Activated naive CD4-positive, alpha-beta T cell treated with anti-CD3 and anti-CD28 coated beads for 36 hours (primary cell): ENCODE measurements around the gene FBXW12. TPM values are rescaled to one million over a fixed set of nuclear protein-coding genes. Genes with fewer than 3 reads are reported as not detected.
"Not testable (repeated sequence)": the region's sequence is repeated elsewhere in the genome, so short reads cannot be mapped to it uniquely, and the experiment has no call there.

Source experiments
- CTCF ChIA-PET: fragments of 350-600 bp; sonication (Branson Sonifier 250); formaldehyde crosslinking; loops from one replicate; lab custom pipeline; 2021; ENCODE audit warnings: antibody characterized with exemption; lab: Charles Lee
- DNase-seq: peaks from one replicate; pipeline ENCODE4 v3.0.0-alpha.2; 2020
- H3K27ac Mint-ChIP-seq: one replicate; pipeline ENCODE4 v1.8.0; 2021; ENCODE audit warnings: mild to moderate bottlenecking, mixed read lengths
- H3K27me3 Mint-ChIP-seq: one replicate; pipeline ENCODE4 v1.8.0; 2021; ENCODE audit warnings: low read depth, mixed read lengths
- H3K36me3 Mint-ChIP-seq: one replicate; pipeline ENCODE4 v1.8.0; 2021; ENCODE audit warnings: low read depth, mixed read lengths
- H3K4me1 Mint-ChIP-seq: one replicate; pipeline ENCODE4 v1.8.0; 2021; ENCODE audit warnings: low read depth, mixed read lengths
- H3K4me3 Mint-ChIP-seq: one replicate; pipeline ENCODE4 v1.8.0; 2021; ENCODE audit warnings: mild to moderate bottlenecking, moderate library complexity, mixed read lengths
- H3K9me3 Mint-ChIP-seq: one replicate; pipeline ENCODE4 v1.8.0; 2021; ENCODE audit warnings: mixed read lengths
- intact Hi-C: fragments of 100-400 bp; cut with micrococcal nuclease; formaldehyde crosslinking; loops from one replicate; pipeline ENCODE4 v1.15.1; 2023
- total RNA-seq, 2 experiments: library from RNA; stranded (reverse); gene quantifications; one replicate each; pipeline ENCODE4 v1.2.3, GENCODE V29; 2021

Gene FBXW12, protein sequence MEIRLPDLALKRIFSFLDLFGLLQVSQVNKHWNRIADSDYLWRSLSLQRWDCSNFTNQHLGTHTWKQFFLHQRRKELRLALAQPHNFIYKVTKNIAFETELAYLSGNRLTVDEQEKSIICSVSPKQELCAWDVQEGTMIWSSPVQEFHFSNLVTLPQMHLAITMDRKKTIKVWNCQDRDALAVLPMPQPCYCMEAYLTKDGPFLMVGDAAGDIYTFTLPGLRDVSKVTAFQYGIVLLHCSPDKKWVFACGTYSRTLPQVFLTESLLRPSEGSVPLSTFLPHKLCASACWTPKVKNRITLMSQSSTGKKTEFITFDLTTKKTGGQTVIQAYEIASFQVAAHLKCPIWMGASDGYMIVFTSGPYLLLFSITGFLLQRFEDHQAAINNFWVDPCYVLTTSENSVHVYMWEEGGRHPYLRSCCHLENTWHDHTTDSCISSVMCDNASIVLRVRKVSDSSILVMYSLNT
- total RNA-seq: not detected

DNA sequence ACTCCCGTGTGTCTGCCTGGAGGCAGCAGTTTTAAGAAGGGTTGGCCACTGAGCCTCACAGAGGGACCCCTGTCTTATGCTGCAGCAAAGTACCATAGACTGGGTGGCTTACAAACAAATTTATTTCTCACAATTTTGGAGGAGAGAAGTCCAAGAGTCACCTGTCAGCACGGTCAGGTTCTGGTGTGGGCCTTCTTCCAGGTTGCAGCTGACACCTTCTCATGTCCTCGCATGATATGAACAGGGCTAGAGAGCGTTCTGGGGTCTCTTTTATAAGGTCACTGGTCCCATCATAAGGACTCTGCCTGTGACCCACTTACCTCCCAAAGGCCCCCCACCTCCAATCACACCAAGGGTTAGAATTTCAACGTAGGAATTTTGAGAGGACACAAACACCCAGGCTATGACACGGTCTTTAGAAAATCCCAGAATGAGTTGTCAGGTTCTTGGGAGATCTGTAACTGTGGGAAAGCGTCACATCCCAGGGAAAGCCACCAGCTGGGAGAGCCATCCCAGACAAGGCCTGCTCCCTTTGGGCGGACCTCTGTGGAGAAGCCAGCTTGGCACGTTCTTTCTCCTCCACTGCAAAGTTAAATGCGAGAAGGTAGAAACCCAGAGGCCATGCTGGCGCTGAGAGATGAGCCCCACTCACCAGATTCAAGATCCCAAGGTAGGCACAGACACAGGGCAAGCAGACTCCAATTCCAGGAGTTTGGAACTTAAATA, at the start of gene FBXW12:
FBXW12 (plus strand) TSS at position 569 of the 726 bp plus-strand sequence. CDS start 549 bp downstream, outside the sequence.
- DNase-seq: no peak
- Mint-ChIP-seq H3K27me3 (no peaks in the 10 kb centered on the region), H3K36me3 (no peaks in the 10 kb centered on the region), H3K9me3 (no peaks in the 10 kb centered on the region), H3K27ac (no peak within 1 kb of the TSS), H3K4me1 (no peaks in the 10 kb centered on the region), H3K4me3 (no peak within 1 kb of the TSS)
- CTCF ChIA-PET: interaction anchor here (1.0 kb wide), 1 partner anchor 29 kb away, joined by 4 read pairs; no protein-coding TSS in a partner anchor
- intact Hi-C loops: no loop called here

DNA sequence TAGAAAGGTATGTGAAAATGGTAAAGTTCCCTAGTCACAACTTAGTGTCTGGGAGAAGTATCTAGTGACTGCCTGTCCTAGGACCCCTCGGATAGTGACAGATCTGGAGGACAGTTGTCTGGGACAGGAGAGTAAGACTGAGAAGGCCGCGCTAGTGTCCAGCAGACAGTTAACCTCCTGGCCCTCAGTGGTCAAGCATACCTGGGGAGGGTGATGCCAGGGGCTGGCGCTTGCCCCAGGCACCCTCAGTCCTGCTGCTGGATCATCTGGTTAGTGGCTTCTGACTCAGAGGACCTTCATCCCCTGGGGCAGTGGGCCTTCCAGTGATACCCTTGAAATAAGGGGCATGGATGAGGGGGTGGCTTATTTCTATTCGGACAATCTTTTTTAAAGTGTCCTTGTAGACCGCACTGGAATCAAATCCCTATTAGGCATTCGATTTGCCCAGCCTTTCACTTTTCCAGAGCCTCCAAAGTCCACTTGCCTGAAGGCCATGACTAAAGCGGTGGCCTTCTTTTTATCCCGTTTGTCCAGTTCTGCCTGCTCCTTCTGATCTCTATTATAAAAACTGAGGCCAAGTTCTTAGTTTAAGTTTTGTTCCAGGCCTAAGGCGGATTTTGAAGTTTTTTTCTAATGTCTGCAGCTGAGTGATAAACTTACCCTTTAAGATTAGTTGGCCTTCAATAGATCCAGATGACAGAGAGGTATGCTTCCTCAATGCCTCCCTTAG, 40.1 kb upstream of the FBXW12 start:
- H3K27ac Mint-ChIP-seq, DNase-seq, H3K4me1 Mint-ChIP-seq, H3K27me3 Mint-ChIP-seq, CTCF ChIA-PET, H3K9me3 Mint-ChIP-seq, H3K4me3 Mint-ChIP-seq, intact Hi-C loops, H3K36me3 Mint-ChIP-seq: not testable (repeated sequence)

GRCh38 chr3:48333346-48334245, 38.4 kb upstream of the FBXW12 start, which contains the start of gene SPINK8:
Gene SPINK8, minus strand, starts transcription at chr3:48333661. Its CDS starts 5,320 bp downstream, at chr3:48328341.
- H3K4me3 Mint-ChIP-seq, H3K4me1 Mint-ChIP-seq, CTCF ChIA-PET, DNase-seq, H3K27ac Mint-ChIP-seq, intact Hi-C loops, H3K36me3 Mint-ChIP-seq, H3K27me3 Mint-ChIP-seq, H3K9me3 Mint-ChIP-seq: not testable (repeated sequence)

DNA sequence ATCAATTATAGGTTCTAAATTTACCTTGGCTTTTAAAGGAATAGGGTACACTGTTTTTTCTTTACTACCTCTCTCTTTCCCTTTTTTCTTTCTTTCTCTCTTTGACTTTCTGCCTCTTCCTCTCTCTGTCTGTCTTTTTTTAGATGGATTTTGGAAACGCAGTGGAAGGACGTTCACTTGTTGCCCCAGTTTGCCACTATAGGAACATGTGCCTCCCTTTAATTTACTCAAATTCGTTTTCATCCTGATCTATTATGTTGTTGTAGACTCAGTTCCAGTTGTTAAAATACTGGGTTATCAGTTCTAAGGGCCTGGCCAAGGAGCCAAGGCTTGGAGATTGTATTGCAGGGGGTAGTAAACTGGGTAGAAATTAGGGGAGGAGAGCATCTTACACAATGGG, 37.4 kb upstream of the FBXW12 start:
- Mint-ChIP-seq H3K9me3 (no peaks in the 10 kb centered on the region), H3K4me1 (no peaks in the 10 kb centered on the region), H3K4me3 (no peak overlapping the region), H3K27ac (no peak overlapping the region), H3K27me3 (peaks cover 6% of the 10 kb centered on the region), H3K36me3 (no peaks in the 10 kb centered on the region)
- DNase-seq: no peak
- CTCF ChIA-PET: interaction anchor here (0.6 kb wide), 1 partner anchor 9 kb away, joined by 3 read pairs; no protein-coding TSS in a partner anchor
- intact Hi-C loops: no loop called here

DNA sequence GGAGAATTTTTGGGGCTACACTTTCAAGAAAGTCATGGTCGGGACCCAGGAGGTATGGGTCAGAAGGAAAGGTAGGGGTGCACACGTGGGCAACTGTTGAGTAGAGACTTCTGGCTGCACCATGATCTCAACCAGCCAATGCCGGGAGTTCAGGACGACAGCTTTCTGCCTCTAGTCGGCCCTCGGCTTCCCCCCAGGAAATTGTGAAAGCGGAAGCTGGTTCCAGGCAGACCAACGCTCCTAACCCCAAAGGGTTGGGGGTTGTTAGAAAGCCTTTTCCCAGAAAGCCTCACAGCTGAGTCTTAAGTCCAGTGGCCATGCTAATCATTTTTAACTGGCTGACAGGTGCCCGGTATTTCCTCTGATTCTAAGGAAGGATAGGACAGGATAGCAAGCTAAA, 36.7 kb upstream of the FBXW12 start:
- DNase-seq, H3K4me3 Mint-ChIP-seq, H3K9me3 Mint-ChIP-seq, H3K4me1 Mint-ChIP-seq, H3K27ac Mint-ChIP-seq, intact Hi-C loops, H3K36me3 Mint-ChIP-seq, H3K27me3 Mint-ChIP-seq: not testable (repeated sequence)
- CTCF ChIA-PET: interaction anchor here (0.6 to 1.0 kb wide), 3 partner anchors 10 to 117 kb away, joined by 3 read pairs; no protein-coding TSS in a partner anchor

- H3K4me1 Mint-ChIP-seq, H3K4me3 Mint-ChIP-seq, intact Hi-C loops, H3K36me3 Mint-ChIP-seq, H3K27ac Mint-ChIP-seq, CTCF ChIA-PET, DNase-seq, H3K9me3 Mint-ChIP-seq, H3K27me3 Mint-ChIP-seq: not testable (repeated sequence)
Measured at GRCh38 chr3:48337536-48337935, 34.5 kb upstream of the FBXW12 start.

GRCh38 chr3:48338635-48339034, 33.4 kb upstream of the FBXW12 start:
- H3K9me3 Mint-ChIP-seq: no peaks in the 10 kb centered on the region
- H3K4me3 Mint-ChIP-seq: no peak overlapping the region
- intact Hi-C loops: no loop called here
- peaks cover 6% of the 10 kb centered on the region for H3K27me3 Mint-ChIP-seq
- H3K27ac Mint-ChIP-seq: no peak overlapping the region
- no peaks in the 10 kb centered on the region for H3K4me1 Mint-ChIP-seq
- CTCF ChIA-PET: no interaction called here
- no peak for DNase-seq
- H3K36me3 Mint-ChIP-seq: no peaks in the 10 kb centered on the region

- H3K36me3 Mint-ChIP-seq: no peaks in the 10 kb centered on the region
- no peak overlapping the region for H3K27ac Mint-ChIP-seq
- CTCF ChIA-PET: interaction anchor here (1.0 to 1.1 kb wide), 2 partner anchors 57 to 293 kb away, joined by 3 read pairs; no protein-coding TSS in a partner anchor
- no peak overlapping the region for H3K4me3 Mint-ChIP-seq
- H3K4me1 Mint-ChIP-seq: no peaks in the 10 kb centered on the region
- no peak for DNase-seq
- intact Hi-C loops: no loop called here
- no peaks in the 10 kb centered on the region for H3K9me3 Mint-ChIP-seq
- no peaks in the 10 kb centered on the region for H3K27me3 Mint-ChIP-seq
Measured at GRCh38 chr3:48343432-48343831, 28.6 kb upstream of the FBXW12 start.

- H3K4me1 Mint-ChIP-seq: no peaks in the 10 kb centered on the region
- no peak for DNase-seq
- H3K4me3 Mint-ChIP-seq: no peak overlapping the region
- no peaks in the 10 kb centered on the region for H3K9me3 Mint-ChIP-seq
- intact Hi-C loops: no loop called here
- CTCF ChIA-PET: no interaction called here
- H3K27ac Mint-ChIP-seq: no peak overlapping the region
- H3K36me3 Mint-ChIP-seq: no peaks in the 10 kb centered on the region
- no peaks in the 10 kb centered on the region for H3K27me3 Mint-ChIP-seq
Measured at GRCh38 chr3:48344867-48345507, 27.0 kb upstream of the FBXW12 start.

- intact Hi-C loops: no loop called here
- CTCF ChIA-PET: interaction anchor here (1.2 kb wide), 1 partner anchor 72 kb away, joined by 6 read pairs; no protein-coding TSS in a partner anchor
Measured at GRCh38 chr3:48345946-48346572, 26.0 kb upstream of the FBXW12 start.

More at GRCh38 chr3:48345946-48346572, 26.0 kb upstream of the FBXW12 start:
- Mint-ChIP-seq H3K36me3 (no peaks in the 10 kb centered on the region), H3K27me3 (no peaks in the 10 kb centered on the region), H3K27ac (no peak overlapping the region), H3K9me3 (no peaks in the 10 kb centered on the region), H3K4me3 (no peak overlapping the region), H3K4me1 (no peaks in the 10 kb centered on the region)
- DNase-seq: no peak
